GM19438 (cell line): ENCODE data around the gene MRNIP.
A peak's percentile ranks its signal among the peaks of the same experiment; 100 is the strongest.

Experiments used
- ATAC-seq: cut with Tn5 transposase; IDR thresholded peaks from one replicate; pipeline ENCODE4 v1.9.1; 2021; ENCODE audit warnings: low read depth; ENCODE audit not compliant: unreplicated experiment

MRNIP gene

GRCh38 chr5:179858586-179859427, at the start of gene MRNIP:
Gene MRNIP (minus strand): TSS chr5:179858817. CDS start chr5:179858796, 21 bp downstream.
- ATAC-seq = peak; percentile 97

DNA sequence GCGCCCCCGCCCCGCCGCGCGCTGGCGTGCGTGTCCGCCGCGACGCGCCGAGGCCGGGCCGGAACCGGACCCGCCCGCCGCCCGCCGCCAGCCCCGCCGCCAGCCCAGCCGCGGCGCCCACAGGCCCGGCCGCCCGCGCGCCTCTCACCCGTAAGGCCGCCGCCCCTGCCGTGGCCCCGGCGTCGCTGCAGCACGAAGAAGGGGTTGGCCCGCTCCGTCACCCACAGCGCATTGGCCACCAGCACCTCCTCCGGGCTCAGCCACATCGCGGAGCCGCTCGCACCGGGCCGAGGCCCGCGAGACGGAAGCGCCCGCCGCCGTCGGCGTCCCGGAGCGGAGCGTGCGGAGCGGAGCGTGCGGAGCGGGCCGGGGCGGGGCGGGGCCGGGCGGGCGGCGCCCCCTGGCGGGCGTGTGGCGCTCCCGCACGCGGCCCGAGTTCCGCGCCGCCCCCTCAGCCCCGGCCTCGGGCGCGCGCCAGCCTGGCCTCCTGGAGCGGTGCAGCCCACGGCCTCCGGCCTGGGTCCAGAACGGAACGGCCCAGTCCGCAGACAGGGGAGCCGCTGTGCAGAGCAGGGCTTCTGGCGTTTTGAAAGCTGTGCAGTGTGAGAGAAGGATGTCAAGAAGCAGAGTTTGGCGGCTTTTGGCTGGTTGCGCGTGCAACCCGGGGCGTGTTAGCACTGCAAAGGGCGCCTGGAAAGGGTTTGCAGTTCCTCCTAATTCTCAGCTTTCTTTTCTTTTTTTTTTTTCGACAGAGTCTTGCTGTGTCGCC, 49.1 kb upstream of the MRNIP start, which contains the start of gene TBC1D9B:
TSS of gene TBC1D9B (minus strand) at position 342 of the 769 bp plus-strand sequence. CDS start at position 266, 76 bp downstream.
- ATAC-seq = peak; percentile 88

DNA sequence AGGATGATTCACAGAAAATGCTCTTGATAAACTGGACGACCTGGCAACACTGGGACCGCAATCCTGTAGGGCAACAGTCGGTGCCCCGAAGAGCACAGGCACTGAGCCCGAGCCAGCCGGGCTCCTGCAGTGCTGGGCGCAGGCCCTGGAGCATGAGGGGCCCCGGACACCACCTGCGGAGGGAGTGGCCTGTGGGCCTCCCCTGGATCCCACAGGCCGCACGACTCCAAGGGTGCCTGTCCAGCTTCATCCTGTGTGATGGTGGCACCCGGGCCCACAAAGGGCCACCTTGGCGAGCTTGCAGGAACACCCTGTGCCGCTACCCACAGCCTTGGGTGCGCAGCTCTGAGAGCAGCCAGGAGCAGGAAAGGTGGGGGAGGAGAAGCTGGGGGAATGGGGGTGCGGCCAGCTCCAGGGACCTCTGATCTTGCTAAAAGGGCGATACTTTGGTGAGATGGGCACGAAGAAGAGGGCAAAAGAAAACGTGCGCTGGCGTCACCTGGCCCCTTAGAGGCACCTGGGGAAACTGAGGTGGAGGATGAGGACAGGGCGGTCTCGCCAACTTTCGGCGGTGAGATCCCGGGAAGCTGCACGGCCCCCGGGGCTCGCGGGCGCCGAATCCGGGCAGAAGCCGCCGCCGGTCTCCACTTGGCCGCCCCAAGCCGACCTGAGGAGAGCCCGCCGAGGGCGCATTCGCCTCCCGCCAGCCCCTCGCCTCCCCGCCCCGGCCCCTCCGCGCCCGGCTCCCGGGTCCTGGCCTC, 48.4 kb upstream of the MRNIP start:
- ATAC-seq = peak; percentile 19

DNA sequence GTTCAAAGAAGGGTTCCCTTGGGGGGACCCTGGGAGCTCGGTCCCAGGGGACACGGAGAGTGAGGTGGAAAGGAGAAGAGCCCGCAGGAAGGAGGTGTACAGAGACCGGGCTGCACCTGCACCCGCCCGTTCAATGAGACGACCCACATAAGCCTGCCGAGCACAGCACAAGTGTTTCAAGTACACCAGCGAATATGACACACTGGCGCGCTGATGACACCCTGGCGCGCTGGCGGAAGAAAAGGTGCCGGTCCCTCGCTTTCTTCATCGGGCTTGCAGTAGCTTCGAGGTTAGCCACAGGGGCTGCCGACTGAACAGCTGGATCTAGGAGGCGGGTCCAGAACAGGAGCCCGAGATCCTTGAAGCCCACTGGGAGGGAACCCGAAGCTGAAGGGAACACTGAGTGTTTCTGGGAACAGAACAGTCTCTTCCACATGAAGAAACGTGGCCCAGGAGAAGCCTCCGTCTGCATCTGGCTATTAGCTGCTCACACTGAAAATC, 47.7 kb upstream of the MRNIP start:
- no peak for ATAC-seq

DNA sequence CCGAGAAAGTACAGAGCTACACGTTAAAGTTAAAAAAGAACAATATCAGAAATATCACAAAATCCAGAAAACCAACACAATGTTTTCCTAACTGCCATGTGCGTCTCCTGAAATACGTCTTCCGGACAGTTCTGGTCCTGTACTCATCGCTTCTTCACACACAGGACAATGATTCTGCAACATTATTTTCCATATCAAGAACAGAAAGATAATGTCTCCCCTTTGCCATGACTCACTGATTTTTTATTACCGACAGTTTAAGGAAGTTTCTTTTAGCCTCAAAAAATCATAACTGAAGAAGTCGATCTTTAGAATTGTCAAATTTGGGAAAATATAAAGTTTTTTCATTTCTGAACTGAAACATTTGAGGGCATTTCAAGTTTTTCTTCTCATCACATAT, 46.5 kb upstream of the MRNIP start:
- ATAC-seq = no peak

- ATAC-seq = no peak
Observed at GRCh38 chr5:179904463-179905160, 46.0 kb upstream of the MRNIP start.

DNA sequence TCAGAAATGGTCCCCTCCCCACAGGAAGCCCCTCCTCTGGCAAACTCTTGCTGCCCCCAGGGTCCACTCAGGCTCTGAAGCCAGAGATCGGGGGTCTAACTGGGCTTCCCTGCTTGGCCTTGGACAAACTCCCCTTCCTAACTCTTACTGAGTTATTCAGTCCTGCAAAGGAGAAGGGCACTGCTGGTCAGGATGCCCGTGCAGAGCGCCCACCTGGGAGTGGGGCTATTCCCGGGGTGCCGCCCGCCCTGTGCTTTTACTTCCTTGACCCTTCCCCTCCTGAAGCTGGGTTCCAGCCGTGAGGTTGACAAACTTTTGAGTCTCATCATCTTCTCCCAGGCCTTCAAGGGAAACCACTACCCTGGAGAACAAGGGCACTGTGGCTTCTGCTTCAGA, 44.1 kb upstream of the MRNIP start:
- no peak for ATAC-seq

GRCh38 chr5:179901915-179902762, 43.5 kb upstream of the MRNIP start:
- ATAC-seq = no peak

- no peak for ATAC-seq
Observed at GRCh38 chr5:179901462-179901861, 42.8 kb upstream of the MRNIP start.

DNA sequence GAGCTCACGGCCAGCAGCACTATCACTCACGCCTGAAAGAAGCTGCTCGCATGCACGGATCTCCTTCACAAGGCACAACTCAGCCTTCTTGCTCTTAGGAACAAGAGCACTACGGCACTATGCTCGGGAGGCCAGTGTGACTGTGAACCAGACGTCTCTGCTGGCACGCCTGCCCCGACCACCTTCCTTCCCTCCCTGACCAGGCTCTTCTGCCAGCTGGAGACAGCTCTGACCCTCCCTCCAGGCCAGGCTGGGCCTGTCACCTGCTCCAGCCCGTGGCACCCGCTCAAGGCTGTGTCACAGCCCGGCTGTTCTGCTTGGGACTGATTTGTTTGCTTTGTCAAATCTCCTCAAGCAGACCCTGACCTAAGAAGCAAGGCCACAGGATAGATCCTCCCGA, 42.1 kb upstream of the MRNIP start:
- no peak for ATAC-seq

- no peak for ATAC-seq
Observed at GRCh38 chr5:179900206-179900605, 41.6 kb upstream of the MRNIP start.

DNA sequence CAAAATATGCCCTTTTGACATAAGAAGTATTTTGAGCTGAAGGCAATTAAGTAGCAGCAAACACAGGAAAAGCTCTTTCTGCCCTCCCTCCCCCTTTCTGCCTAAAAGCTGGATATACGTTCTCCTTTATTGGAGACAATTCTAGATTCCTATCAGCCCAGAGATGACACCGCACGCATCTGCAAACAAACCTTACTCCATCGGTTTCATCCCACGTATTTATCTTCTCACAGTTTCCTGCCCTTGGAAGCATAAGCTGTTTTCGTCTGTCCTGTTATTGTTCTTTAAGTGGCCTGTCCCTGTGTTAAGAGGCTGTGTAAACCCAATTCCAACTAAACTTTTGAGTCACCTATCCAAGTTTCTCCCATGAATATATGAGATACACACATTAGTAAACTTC, 37.2 kb upstream of the MRNIP start:
- no peak for ATAC-seq

GRCh38 chr5:179893958-179894895, 35.6 kb upstream of the MRNIP start:
- ATAC-seq = no peak

- ATAC-seq = no peak
Observed at GRCh38 chr5:179893076-179893957, 34.7 kb upstream of the MRNIP start.

DNA sequence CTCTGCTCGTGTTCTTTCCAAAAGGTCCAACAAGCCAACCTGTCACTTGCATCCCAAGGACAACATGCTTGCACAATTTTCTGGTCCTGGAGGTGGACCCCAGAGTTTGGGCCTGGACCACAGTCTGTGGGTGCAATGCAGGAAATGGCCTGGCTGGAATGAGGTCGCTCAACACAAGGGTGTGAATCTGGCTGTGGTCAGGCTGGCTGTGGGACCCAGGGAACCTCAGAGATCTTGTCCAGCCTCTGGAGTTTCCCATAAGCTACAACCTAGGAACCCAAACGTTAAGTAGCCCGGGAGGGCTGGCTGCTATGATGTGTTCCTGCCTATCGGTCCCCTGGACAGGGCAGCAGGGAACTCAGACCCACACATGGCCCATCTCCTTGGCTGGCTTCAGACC, 33.6 kb upstream of the MRNIP start:
- ATAC-seq = no peak

DNA sequence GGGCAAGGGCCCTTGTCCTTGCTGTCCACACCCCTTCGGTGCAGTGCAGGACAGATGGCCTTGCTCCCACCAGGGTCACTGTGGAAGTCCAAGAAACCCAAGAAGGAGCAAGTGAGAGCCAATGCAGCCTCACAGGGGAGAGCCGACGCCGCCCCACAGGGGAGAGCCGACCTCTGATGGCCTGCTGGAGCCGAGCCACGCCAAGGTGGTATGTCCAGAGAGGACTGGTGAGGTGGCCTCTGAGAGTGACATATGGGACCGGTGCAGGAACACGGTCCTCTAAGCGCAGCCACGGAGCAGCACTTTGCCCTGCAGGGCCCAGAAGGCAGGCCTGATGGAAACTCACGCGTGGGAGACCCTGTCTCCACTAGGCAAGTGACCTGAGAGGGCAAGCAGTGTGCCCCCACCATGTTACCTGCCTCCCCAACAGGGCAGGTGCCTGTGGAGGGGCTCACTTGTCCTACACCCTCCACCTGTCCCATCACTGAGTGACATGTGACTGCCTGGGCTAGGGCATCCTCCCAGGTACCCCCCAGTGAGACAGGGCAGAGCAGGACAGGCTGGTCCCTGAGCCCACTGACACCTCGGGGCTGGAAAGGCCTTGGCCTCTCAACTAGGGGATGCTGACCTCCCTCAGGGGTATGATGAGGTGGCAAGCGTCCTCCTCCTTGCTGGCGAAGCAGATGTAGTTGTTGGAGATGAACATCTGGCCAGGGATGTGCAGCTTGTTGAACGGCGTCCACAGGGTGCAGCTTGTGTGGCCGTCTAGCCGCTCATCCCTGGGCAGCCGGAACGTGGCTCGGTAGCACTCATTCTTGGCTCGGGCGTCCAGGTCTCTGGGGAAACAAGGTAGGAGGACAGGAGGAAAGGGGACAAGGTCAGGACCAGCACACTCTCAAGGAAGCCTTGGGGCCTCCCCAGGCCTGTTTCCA, 32.4 kb upstream of the MRNIP start:
- no peak for ATAC-seq
